ENCODE data around the gene FRS3. TPM values are rescaled to one million over a fixed set of nuclear protein-coding genes. Genes with fewer than 3 reads are reported as not detected.
A peak's percentile ranks its signal among the peaks of the same experiment; 100 is the strongest.

FRS3 gene
- total and polyA plus RNA-seq, 4 donors = 3.7 to 11.2 (median 6.9) TPM

GRCh38 chr6:41755895-41756294 lies 23.8 kb downstream of the FRS3 start:
- no peaks in the 10 kb centered on the region for H3K4me1 ChIP-seq (ENCODE audit: control insufficient read depth in 5 of 5, insufficient read depth in 5 of 5, low read length in 5 of 5)
- no peaks in the 10 kb centered on the region for H3K27me3 ChIP-seq (ENCODE audit: control insufficient read depth in 3 of 3, insufficient read depth in 3 of 3, low read length in 2 of 3)
- H3K4me3 ChIP-seq = no peak overlapping the region
- H3K9ac ChIP-seq (ENCODE audit: insufficient read depth in 1 of 2, low read length in 2 of 2) = no peak overlapping the region
- H3K36me3 ChIP-seq (ENCODE audit: control insufficient read depth in 4 of 4, insufficient read depth in 4 of 4, low read length in 4 of 4) = no peaks in the 10 kb centered on the region
- whole genome bisulfite sequencing, 2 donors = 85 to 86% methylated on average over 4 of the region's 4 CpGs
- TF ChIP-seq CTCF (IDR thresholded peaks at IDR 0.05; ENCODE audit: control extremely low read depth, extremely low read depth) = no peak
- DNase-seq (no peak), ATAC-seq (ENCODE audit: insufficient read depth, low FRiP score) (no peak)
- H3K27ac ChIP-seq (ENCODE audit: low read depth in 1 of 2, low read length in 1 of 2) = no peak overlapping the region
- H3K9me3 ChIP-seq (ENCODE audit: control insufficient read depth in 4 of 4, insufficient read depth in 3 of 4, low read length in 3 of 4) = no peaks in the 10 kb centered on the region

- H3K27ac ChIP-seq (ENCODE audit: low read depth in 1 of 2, low read length in 1 of 2) = no peak overlapping the region
- ATAC-seq (ENCODE audit: insufficient read depth, low FRiP score) = no peak
- 97 to 99% methylated on average over 3 of the region's 3 CpGs for WGBS, 2 donors
These were observed 29.3 kb downstream of the FRS3 start for GRCh38 chr6:41750374-41750773.

GRCh38 chr6:41748542-41748941 lies 31.2 kb downstream of the FRS3 start:
- no peaks in the 10 kb centered on the region for H3K36me3 ChIP-seq (ENCODE audit: control insufficient read depth in 4 of 4, insufficient read depth in 4 of 4, low read length in 4 of 4)
- H3K9ac ChIP-seq (ENCODE audit: insufficient read depth in 1 of 2, low read length in 2 of 2) = no peak overlapping the region
- peaks cover 0 to 18% (median 0%) of the 10 kb centered on the region in 5 donors for H3K4me1 ChIP-seq (ENCODE audit: control insufficient read depth in 5 of 5, insufficient read depth in 5 of 5, low read length in 5 of 5)
- TF ChIP-seq CTCF (IDR thresholded peaks at IDR 0.05; ENCODE audit: control extremely low read depth, extremely low read depth) = no peak
- ATAC-seq (ENCODE audit: insufficient read depth, low FRiP score) = no peak
- H3K27me3 ChIP-seq (ENCODE audit: control insufficient read depth in 3 of 3, insufficient read depth in 3 of 3, low read length in 2 of 3) = no peaks in the 10 kb centered on the region
- H3K4me3 ChIP-seq = no peak overlapping the region
- peak overlapping the region in 1 of 2 donors; percentile 32 for H3K27ac ChIP-seq (ENCODE audit: low read depth in 1 of 2, low read length in 1 of 2)
- no peaks in the 10 kb centered on the region for H3K9me3 ChIP-seq (ENCODE audit: control insufficient read depth in 4 of 4, insufficient read depth in 3 of 4, low read length in 3 of 4)
- DNase-seq = peak; percentile 61 to 85 (median 74)
- 48 to 80% methylated on average over 3 of the region's 3 CpGs for WGBS, 2 donors

More at GRCh38 chr6:41750374-41750773, 29.3 kb downstream of the FRS3 start:
- no peak overlapping the region for H3K4me3 ChIP-seq
- no peak for DNase-seq
- H3K9me3 ChIP-seq (ENCODE audit: control insufficient read depth in 4 of 4, insufficient read depth in 3 of 4, low read length in 3 of 4) = no peaks in the 10 kb centered on the region
- no peak overlapping the region for H3K9ac ChIP-seq (ENCODE audit: insufficient read depth in 1 of 2, low read length in 2 of 2)
- H3K4me1 ChIP-seq (ENCODE audit: control insufficient read depth in 5 of 5, insufficient read depth in 5 of 5, low read length in 5 of 5) = peaks cover 0 to 18% (median 0%) of the 10 kb centered on the region in 5 donors
- no peak for TF ChIP-seq CTCF (IDR thresholded peaks at IDR 0.05; ENCODE audit: control extremely low read depth, extremely low read depth)
- no peaks in the 10 kb centered on the region for H3K36me3 ChIP-seq (ENCODE audit: control insufficient read depth in 4 of 4, insufficient read depth in 4 of 4, low read length in 4 of 4)
- no peaks in the 10 kb centered on the region for H3K27me3 ChIP-seq (ENCODE audit: control insufficient read depth in 3 of 3, insufficient read depth in 3 of 3, low read length in 2 of 3)

- TF ChIP-seq CTCF (IDR thresholded peaks at IDR 0.05; ENCODE audit: control extremely low read depth, extremely low read depth) = no peak
- H3K4me1 ChIP-seq (ENCODE audit: control insufficient read depth in 5 of 5, insufficient read depth in 5 of 5, low read length in 5 of 5) = peaks cover 0 to 18% (median 0%) of the 10 kb centered on the region in 5 donors
- H3K4me3 ChIP-seq = no peak overlapping the region
- no peaks in the 10 kb centered on the region for H3K27me3 ChIP-seq (ENCODE audit: control insufficient read depth in 3 of 3, insufficient read depth in 3 of 3, low read length in 2 of 3)
- 70 to 87% methylated on average over 6 of the region's 6 CpGs for WGBS, 2 donors
- DNase-seq (no peak), ATAC-seq (ENCODE audit: insufficient read depth, low FRiP score) (no peak)
- no peaks in the 10 kb centered on the region for H3K9me3 ChIP-seq (ENCODE audit: control insufficient read depth in 4 of 4, insufficient read depth in 3 of 4, low read length in 3 of 4)
- no peak overlapping the region for H3K9ac ChIP-seq (ENCODE audit: insufficient read depth in 1 of 2, low read length in 2 of 2)
- H3K36me3 ChIP-seq (ENCODE audit: control insufficient read depth in 4 of 4, insufficient read depth in 4 of 4, low read length in 4 of 4) = no peaks in the 10 kb centered on the region
- H3K27ac ChIP-seq (ENCODE audit: low read depth in 1 of 2, low read length in 1 of 2) = peak overlapping the region in 1 of 2 donors; percentile 27
These were observed 31.6 kb downstream of the FRS3 start for GRCh38 chr6:41748102-41748477.

Data from lung (tissue), 12 donors.